Gastroesophageal sphincter (tissue), 3 donors: ENCODE data around the gene DHX8.

ENCODE experiments used
- CTCF ChIP-seq, 4 experiments: fragments of 200-600 bp in 2 of 4; fragments of 450-650 bp in 2 of 4; sonication (generic) in 1 of 4; IDR thresholded peaks; one replicate each; pipeline ENCODE4 v1.5.1; 2017 to 2019; ENCODE audit warnings: antibody characterized with exemption in 4 of 4, mild to moderate bottlenecking in 2 of 4, moderate library complexity in 2 of 4
- POLR2AphosphoS5 ChIP-seq: sonication (generic); formaldehyde crosslinking; IDR thresholded peaks from one replicate; pipeline ENCODE4 v1.6.1; 2017; ENCODE audit warnings: antibody characterized with exemption

GRCh38 chr17:43536236-43536992 is 52.6 kb downstream of the DHX8 start:
- TF ChIP-seq CTCF (IDR thresholded peaks at IDR 0.05) (no peak), POLR2AphosphoS5 (no peak)
